Glomerular visceral epithelial cell (primary cell): ENCODE measurements around the gene FAM163B.

Experiments used
- DNase-seq: peaks from one replicate; pipeline ENCODE4 v3.0.0-alpha.2; 2016; ENCODE audit errors: extremely low spot score

The FAM163B gene

DNA sequence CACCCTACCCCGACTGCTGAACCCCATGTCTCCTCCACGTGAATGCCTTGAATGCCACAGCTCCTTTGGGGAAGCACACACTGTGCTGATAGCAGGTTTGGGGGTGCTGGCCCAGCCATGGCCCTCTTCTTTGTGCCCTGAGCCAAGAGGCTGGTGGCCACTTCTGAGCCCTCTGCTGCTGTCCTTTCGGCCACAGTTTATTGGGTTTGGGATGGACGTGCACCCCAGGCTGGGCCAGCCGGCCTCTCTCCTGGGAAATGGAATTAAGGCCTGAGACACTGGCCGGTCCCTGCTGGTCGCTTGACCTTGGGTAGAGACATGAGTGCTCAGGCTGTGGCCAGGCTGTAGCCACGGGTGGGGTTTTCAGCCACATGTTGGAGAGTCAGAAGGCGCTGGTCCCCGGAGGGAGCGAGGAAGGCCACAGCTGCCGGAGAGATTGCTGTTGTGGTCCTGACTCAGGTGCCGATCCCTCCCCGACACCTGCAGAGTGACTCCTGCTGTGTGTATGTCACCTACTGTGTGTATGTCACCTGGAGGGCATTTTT is 26.6 kb downstream of the FAM163B start:
- DNase-seq = no peak

DNA sequence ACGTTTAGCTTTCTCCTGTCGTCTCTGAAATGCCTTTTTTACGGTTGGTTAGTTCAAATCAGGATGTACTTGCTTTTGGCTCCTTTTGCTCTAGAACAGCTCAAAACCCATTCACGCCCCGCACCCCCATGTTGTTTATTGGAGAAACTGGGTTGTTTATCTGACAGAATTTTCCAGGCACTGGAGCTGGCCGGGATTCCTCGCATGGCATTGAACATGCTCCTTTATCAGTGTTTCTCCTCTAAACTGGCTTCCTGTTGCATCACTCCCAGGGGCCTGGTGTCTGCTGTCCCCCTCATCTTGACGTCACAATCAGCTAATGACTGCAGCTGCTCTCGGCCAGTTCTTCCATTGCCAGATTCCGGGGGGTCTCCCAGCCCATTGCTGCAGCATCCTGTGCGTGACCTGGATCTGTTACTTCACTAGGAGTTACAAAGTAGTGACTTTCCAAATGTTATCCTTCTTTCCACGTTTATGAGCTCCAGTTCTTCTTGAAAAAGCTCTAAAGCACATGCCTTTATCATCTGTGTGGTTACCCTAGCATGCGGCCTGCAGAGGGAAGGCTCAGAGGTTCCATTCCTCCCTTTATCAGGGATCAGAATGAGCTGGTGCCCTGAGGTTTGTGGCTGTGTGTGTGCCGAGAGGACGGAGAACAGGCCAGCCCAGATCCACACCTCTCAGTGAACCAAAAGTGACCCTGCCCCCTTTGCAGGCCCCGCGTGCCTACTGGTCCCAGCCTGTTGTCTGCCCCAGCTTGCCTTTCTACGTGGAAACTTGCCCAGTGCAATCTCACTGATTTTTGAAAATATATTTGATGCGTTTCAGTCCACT is 27.5 kb downstream of the FAM163B start:
- DNase-seq = no peak

DNA sequence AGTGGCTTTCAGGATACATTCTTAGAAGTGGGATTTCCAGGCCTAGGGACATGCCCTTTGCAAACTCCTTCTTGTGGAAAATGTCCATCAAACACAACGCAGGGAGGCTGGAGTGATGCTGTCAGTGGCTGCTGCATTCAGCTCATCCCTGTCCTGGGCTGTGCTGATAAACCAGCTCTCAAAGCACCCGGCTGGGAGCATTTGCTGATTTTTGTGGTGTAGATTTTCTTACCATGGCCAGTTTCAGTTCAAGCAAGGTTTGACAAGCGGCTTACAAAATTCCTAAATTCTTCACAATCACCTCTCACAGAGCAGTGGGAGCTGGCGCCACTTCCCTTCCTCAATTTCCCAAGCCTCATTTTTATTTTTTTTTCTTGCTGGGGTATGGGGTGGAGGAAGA is 28.2 kb downstream of the FAM163B start:
- DNase-seq = no peak

DNA sequence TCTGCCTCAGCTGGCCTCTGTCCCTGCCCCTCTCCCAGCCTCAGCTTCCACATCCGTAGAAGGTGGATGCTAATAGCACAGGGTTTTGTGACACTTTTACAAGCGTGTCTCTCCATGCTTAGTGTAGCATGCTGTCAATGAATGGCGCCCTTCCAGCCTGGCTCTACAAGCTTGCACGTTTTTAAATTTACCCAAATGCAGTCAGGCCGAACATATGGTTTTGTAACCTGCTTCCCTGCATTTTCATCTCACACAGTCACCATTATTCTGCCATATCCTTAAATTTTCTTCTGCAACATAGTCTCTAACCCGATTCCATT is 28.8 kb downstream of the FAM163B start:
- DNase-seq = no peak

DNA sequence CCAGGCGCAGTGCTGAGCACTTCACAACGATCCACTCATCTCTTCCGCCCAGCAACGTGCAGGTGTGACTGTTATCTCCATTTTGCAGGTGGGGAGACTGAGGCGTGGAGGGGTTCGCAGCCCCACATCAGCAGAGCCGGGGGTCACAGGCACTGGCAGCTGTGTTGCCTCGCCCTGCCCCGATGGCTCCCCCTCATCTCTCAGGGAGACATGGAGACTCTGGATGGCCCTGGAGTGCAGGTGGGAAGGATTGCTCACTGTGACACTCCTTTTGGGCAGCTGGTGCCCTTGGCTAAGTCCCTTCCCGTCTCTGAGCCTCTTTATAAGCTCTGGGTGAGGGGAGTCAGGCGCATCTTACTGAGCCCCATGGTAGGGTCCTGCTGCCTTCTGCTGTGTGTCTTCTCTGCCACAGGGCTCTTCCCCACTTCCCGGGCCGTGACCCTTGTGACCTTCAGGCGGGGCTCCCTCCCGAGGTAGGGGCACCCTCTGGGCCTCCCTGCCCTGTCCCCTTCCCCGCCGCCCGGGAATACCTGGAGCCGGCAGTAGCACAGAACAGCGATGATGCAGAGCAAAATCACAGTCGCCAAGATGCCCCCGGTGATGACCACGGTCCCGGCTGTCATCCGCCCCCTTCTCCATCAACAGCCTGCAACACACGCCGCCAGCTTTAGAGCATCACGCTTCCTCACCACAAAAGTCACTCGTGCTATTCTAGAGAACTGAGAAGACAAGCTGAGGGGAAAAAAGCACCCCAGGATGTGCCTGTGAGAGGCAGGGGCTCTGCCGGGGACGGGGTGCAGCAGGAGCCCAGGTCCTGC is 29.4 kb downstream of the FAM163B start:
- no peak for DNase-seq

DNA sequence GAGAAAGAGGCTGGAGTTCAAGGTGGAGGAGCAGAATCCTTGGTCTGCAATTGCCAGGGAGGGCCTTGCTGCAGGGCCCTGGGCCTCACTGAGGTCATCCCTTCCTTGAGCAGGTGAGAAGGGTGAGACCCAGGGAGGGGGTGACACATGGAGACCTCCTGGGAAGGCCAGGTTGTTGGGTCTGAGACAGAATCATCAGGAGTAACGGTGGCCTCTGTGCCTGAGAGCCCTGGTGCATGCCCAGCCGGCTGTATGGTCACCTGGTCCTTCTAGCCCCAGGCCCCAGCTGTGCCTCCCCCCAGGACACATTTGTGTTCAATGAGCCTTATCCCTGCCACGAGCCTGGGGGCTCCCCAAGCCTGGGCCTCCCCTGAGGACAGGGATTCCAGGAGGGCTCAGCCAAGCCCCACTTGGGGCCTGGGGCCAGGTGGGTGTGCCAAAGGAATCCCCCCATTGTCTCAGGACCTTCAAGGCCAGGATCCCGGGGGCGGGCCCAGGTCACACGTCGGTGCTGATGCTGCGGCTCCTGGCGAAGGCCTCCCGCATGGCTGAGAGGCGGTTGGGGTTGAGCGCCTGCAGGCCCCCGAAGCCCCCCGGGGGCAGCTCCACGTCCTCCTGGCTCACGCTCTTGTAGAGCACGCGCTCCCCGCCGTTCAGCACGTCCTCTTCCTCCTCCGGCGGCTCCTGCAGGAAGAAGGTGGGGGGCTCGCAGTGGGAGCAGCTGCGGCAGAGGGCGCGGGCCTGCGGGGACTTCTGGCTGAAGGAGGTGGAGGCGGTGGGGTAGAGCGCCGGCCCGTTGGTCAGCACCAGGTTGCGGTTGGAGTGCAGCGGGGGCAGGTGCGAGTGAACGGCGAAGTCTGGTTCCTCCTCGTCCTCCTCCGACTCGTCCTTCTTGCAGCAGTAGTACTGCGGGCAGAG is 30.4 kb downstream of the FAM163B start:
- DNase-seq = no peak

DNA sequence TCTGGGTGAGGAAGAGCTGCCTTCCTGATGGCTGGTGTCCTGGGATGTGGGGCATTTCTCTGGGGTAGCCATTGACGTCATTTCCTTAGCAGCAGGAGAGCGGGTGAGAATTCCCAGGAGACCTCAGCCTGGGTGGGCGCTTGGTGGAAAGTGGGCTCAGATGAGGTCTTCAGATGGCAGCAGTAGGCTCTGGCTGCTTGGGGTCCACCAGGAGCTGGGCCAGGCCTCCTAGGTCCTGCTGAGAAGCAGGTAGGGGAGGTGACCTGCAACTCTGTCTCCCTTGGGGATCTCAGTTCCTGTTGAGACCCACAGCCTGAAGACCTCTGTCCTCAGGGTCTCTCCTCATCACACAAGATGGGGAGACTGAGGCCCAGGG is 31.5 kb downstream of the FAM163B start:
- no peak for DNase-seq

DNA sequence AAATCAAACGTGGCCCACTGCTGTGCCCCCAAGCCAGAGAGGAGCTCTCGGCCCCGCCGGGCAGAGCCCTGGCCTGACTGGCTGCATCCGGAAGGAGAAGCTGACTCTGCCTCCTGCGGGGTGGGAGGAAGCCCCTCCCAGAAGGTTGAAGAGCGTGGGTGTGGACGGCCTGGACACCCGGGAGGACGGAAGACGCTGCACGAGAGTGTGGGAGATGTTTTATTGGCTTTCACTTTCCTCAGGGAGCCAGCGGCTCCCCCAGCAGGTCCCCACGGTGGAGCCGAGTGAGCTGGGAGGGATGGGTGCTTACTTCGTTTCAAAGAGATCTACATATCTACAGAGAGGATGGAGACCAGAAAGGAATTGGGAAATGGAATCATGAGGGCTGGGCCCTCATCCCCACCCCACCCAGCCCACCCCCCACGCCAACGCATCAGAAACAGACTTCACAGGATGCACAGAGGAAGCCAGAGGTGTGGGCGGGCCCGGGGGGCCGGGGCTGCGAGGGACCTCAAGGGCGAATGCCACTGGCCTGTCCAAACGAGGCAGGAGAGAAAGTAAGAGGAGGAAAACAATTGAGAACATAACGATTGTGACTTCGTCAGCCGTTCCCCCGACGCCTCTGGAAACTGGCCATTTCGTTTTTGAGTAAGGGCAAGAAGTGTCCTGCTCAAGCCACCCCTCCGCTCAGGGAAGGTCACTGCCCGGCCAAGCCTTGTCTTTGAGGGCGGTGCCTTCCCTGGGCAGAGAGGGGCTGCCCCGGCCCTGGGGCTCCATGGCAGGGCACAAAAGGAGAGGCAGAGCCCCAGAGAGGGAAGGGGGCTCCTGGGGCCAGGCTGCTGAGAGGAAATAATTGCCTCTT is 32.1 kb downstream of the FAM163B start:
- no peak for DNase-seq

DNA sequence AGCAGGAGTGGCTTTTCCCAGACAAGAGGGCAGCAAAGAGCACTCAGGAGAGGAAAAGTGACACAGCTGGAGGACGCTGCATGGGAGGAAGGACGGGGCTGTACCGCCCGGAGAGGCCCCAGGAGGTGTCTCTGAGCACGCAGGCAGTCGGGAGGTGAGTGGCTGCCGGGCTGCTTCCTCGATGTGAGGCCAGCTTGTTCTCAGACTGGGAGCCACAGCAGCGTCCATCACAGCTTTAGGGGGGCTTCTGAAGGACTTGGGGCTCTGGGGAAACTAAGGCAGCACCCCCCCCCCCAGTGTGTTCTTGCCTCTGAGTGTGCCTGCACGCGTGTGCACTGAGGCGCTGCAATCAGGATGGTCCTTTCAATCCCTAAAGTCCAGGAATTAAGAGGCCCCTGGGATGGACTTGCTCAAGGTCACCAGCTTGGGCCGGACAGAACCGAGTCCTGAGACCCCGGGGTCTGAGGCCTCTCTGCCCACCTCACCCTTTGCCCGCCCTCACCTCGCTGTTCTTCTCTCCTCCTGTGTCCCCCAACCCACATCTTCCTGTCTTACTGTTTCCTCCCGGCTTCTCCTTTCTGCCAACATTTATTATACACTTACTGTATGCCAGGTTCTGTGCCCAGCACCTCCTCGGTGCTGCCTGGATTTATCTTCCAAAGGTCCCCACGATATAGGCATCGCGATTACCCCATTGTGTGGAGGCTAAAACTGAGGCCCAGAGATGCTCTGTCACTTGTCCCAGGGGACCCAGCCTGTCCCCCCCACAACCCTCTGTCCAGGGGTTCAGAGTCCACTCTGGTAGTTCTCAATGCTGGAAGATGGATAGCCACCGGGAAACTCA is 32.9 kb downstream of the FAM163B start:
- no peak for DNase-seq

DNA sequence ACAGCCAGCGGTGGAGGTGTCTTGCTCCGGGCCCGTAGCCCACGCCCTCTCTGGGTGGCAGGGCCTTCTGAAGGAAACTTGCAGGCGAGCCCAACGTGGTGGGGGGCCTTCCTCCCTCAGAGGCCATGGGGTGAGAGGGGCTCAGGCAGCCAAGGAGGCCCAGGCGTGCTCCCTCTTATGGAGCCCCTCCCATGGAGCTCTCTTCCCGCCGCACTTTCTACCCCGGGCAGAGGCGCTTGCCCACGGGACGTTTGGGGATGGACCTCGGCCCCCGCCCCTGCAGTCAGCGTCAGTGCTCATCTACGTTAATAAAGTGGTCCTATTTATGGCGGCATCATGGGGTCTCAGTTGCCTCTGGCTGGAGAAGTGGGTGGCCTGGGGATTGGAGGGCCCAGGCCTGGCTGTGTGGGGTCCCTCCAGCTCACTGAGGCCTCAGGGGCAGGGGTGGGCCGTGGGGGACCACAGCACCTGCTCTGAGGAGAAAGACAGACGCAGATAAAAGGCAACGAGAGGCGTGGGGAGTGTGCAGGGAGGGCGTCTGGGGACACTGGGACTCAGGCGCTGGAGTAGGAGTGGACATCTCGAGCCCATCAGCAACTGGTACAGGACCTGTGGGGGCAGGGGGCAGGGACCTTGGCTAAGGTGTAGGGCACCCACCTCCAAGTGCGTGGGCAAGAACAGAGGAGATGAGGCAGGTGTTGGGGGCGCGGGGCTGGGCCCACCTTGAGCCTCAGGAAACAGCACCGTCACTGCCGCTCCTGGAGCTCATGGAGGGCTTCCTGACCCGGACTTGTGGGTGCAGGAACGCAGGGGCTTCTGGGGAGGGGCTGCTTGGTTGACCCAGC is 33.8 kb downstream of the FAM163B start:
- no peak for DNase-seq

DNA sequence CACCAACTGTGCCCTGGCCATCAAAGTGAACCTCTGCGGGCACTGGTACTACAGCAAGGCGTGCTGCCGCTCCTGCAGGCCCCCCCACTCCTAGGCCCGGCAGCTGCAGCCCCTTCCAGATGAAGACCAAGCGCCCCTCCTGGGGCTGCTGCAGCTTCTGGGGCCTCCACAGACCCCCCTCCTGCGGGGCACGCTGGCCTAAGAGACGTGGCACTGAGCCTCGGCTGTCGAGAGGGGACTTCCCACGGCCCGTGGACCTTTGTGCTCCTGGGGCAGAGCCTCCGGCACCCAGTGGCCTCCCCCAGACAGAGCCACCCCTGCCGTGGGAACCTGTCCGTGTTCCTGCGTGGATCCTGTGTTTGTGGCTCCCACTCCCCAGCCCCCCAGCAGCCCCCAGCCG is 34.4 kb downstream of the FAM163B start:
- DNase-seq = no peak

DNA sequence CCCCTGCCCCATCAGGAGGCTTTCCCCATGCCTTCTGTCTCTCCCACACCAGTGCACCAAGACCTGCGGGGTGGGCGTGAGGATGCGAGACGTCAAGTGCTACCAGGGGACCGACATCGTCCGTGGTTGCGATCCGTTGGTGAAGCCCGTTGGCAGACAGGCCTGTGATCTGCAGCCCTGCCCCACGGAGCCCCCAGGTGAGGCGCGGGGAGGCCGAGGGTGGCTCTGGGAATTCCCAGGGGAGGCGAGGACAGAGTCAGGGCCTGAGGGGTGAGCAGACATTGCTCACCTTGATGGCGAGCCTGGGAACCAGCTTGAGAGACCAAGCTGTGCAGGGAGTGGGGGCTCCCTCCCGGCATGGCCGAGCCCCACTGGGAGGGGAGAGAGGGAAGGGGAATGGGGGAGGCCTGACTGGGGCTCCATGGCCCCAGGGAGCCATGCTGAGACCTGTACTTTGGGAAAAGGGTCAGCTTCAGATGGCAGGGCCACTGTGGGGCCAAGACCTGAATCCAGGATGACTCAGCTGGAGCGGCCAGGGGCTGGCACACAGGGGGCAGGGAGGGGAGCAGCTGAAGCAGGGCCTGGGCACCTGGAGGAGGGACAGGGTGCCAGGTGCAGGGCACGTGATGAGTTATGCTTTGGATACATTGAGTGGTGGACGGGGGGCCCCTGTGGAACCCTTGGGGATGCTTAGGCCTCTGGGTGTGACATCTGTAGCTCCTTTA is 35.2 kb downstream of the FAM163B start:
- no peak for DNase-seq

DNA sequence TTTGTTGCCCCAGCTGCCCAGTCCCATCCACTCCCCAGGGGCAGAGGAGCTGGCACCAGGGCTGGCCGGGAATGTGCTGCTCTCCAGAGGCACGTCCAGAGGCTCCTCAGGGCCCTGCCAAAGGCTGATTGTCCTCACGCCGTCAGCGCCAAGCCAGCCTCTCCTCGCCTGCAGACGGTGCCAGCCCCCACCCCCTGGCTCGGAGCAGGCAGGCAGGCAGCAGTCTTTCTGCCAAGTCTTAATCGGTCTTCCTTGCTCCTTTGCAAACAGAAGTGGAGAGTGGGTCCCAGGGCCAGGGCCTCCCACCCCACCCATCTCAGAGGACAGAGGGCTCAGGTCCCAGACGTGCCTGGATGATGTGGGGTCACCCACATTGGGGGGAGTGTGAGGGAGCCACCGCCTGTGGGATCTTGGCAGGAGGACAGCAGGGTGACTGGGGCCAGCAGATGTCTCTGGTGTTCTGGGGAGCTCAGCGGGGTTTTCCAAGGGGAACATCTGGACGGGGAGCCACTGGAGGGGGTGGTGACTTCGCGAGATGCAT is 36.3 kb downstream of the FAM163B start:
- DNase-seq = no peak

DNA sequence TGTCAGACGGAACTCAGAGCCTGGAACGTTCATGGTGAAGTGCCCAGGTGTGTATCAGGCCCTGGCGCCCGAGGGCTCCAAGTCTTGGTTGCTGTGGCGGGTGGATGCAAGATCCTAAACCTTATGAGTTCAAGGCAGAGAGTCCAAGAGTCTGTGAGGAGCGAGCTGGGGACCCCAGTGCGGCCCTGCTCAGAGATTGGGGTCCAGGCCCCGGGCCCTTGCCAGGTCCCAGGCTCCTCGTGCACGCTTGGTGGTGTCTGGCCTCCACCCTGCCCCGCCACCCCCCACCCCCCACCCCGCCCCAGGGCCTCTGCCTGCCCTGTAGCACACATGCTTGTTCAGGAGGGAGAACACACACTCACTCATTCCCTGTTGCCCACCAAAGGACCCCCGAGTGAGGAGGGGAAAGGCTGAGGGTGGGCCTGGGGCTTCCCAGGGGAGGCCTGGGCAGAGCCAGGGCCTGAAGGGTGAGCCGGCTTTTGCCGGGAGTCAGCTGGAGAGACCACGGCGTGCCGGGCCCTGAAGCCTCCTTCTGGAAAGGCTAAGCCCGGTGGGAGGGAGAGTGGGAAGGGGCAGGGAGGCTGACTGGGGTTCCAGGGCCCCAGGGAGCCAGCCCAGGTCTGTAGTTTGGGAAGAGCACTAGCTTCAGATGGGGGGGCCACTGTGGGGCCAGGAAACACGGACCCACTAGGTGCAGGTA is 37.1 kb downstream of the FAM163B start:
- no peak for DNase-seq

DNA sequence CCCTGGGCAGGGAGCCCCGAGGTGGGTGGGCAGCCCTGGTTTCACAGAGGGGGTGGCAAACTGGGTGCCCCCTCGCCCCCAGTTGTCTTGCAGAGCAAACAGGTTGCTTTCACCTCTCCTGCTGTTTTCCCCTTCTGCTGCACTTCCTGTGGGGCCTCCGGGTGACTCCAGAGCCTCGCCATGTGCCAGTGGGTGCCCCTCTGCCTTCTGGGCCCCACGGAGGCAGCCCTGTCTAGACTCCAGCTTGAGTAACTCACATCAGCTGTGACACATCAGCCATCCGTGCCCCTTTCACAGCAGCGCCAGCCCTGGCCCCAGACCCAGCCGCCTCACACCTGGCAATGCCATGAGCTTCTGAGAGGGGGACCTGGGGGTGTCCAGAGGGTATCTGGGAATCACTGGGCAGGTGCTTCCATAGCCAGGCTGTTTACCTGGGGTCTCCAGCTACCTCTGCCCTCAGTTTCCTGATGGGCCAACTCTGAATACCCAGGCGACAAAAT is 37.7 kb downstream of the FAM163B start:
- no peak for DNase-seq

DNA sequence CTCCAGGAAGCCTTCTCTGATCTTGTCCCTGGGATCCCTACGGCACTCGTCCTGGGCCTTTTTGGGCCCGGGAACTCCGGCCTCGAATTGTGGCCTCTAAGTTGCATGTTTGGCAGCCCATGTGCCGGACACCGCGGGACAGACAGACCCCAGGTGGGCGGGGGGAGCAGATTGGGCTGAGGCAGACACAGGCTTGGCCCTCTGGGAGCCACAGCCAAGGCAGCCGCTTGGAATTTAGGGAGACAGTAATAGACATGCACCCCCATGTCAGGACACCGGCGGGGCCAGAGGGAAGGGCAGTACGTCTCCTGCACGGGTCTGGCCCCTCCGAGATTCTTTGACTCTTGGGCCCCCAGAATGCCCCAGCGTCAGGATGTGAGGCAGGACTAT is 38.5 kb downstream of the FAM163B start:
- DNase-seq = no peak

DNA sequence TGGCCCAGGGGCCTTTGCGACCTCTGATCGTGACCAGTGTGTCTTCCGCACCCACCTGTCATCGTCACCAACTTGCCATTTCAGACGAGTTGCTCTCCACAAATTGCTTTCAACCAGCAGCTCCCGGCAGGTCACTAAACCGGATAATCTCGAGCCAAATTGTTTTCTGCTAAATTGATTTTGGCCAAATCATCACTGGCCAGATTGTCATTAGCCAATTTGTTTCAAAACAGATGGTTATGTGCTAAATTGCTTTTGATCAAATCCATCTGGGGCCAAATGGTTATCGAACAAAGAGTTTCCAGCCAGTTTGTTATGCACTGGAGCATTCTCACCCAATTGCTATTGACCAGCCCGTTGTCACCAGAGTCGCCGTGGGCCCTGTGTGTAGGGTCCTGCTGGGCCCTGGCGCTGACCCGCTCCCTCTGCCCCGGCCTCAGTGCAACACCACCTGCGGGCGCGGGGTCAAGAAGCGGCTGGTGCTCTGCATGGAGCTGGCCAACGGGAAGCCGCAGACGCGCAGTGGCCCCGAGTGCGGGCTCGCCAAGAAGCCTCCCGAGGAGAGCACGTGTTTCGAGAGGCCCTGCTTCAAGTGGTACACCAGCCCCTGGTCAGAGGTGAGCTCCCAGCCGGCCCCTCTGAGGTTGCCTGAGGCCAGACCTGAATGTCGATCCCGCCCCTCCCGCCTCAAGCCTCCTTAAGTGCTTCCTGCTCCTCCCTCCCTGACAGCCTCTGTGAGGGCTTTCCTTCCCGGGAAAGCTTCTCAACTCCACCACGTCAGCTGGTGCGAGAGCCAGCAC is 39.1 kb downstream of the FAM163B start:
- no peak for DNase-seq
